Trophoblast cell (in vitro differentiated cells and primary cell): Measurements from ENCODE around the gene C16orf46.

Source experiments
- DNase-seq, 2 donors: peaks; one replicate each; pipeline ENCODE4 v3.0.0-alpha.2; 2016
- H2AFZ ChIP-seq: 2 replicates; pipeline ENCODE4 v1.6.1; 2013; ENCODE audit warnings: low read length, moderate library complexity, mild to moderate bottlenecking; ENCODE audit not compliant: insufficient read depth, poor library complexity
- H2AK5ac ChIP-seq: 2 replicates; pipeline ENCODE4 v1.6.1; 2013; ENCODE audit warnings: mild to moderate bottlenecking, low read length
- H2BK120ac ChIP-seq: 2 replicates; pipeline ENCODE4 v1.6.1; 2013; ENCODE audit warnings: low read length, mild to moderate bottlenecking, moderate library complexity; ENCODE audit not compliant: insufficient read depth, poor library complexity
- H2BK12ac ChIP-seq: 2 replicates; pipeline ENCODE4 v1.6.1; 2013; ENCODE audit warnings: mild to moderate bottlenecking, low read length, moderate library complexity
- H2BK5ac ChIP-seq: 2 replicates; pipeline ENCODE4 v1.6.1; 2013; ENCODE audit warnings: low read length, low read depth, moderate library complexity, mild to moderate bottlenecking; ENCODE audit not compliant: poor library complexity
- H3K14ac ChIP-seq: 2 replicates; pipeline ENCODE4 v1.6.1; 2013; ENCODE audit warnings: mild to moderate bottlenecking, low read length
- H3K18ac ChIP-seq: 2 replicates; pipeline ENCODE4 v1.6.1; 2013; ENCODE audit warnings: mild to moderate bottlenecking, low read length
- H3K23ac ChIP-seq: 2 replicates; pipeline ENCODE4 v1.6.1; 2013; ENCODE audit warnings: low read length
- H3K27ac ChIP-seq: 2 replicates; pipeline ENCODE4 v1.5.1; 2013; ENCODE audit warnings: low read depth, mild to moderate bottlenecking, inconsistent platforms, low read length, moderate library complexity
- H3K27me3 ChIP-seq: 2 replicates; pipeline ENCODE4 v1.6.1; 2013; ENCODE audit warnings: inconsistent platforms, mild to moderate bottlenecking, low read length, moderate library complexity; ENCODE audit not compliant: insufficient read depth
- H3K36me3 ChIP-seq, 2 experiments: 1 replicate in 1 of 2; 2 replicates in 1 of 2; pipeline ENCODE4 v1.6.1; 2013; ENCODE audit warnings: low read length in 2 of 2, mild to moderate bottlenecking in 2 of 2, moderate library complexity in 1 of 2; ENCODE audit not compliant: insufficient read depth in 2 of 2, control insufficient read depth in 1 of 2
- H3K4ac ChIP-seq: 2 replicates; pipeline ENCODE4 v1.6.1; 2013; ENCODE audit warnings: low read depth, mild to moderate bottlenecking, low read length, moderate library complexity
- H3K4me1 ChIP-seq, 2 experiments: 1 replicate in 1 of 2; 2 replicates in 1 of 2; pipeline ENCODE4 v1.6.1; 2013; ENCODE audit warnings: low read length in 2 of 2, mild to moderate bottlenecking in 2 of 2, moderate library complexity in 1 of 2; ENCODE audit not compliant: insufficient read depth in 2 of 2, control insufficient read depth in 1 of 2
- H3K4me2 ChIP-seq: 2 replicates; pipeline ENCODE4 v1.6.1; 2013; ENCODE audit warnings: inconsistent platforms, mild to moderate bottlenecking, low read length, moderate library complexity
- H3K4me3 ChIP-seq: 2 replicates; pipeline ENCODE4 v1.5.1; 2013; ENCODE audit warnings: mild to moderate bottlenecking, low read depth, low read length, inconsistent platforms
- H3K79me1 ChIP-seq: one replicate; pipeline ENCODE4 v1.6.1; 2013; ENCODE audit warnings: low read length
- H3K79me2 ChIP-seq: 2 replicates; pipeline ENCODE4 v1.6.1; 2013; ENCODE audit warnings: low read length, mild to moderate bottlenecking; ENCODE audit not compliant: control insufficient read depth, insufficient read depth, poor library complexity
- H3K9ac ChIP-seq: 2 replicates; pipeline ENCODE4 v1.6.1; 2013; ENCODE audit warnings: mild to moderate bottlenecking, low read length
- H3K9me3 ChIP-seq: 2 replicates; pipeline ENCODE4 v1.6.1; 2013; ENCODE audit warnings: low read depth, mild to moderate bottlenecking, control low read depth, inconsistent platforms, low read length; ENCODE audit not compliant: insufficient read depth
- H4K12ac ChIP-seq: 2 replicates; pipeline ENCODE4 v1.6.1; 2013; ENCODE audit warnings: low read depth, mild to moderate bottlenecking, low read length, moderate library complexity
- H4K8ac ChIP-seq: 2 replicates; pipeline ENCODE4 v1.6.1; 2013; ENCODE audit warnings: low read depth, mild to moderate bottlenecking, low read length, moderate library complexity
- H4K91ac ChIP-seq: one replicate; pipeline ENCODE4 v1.6.1; 2013; ENCODE audit warnings: low read depth, mild to moderate bottlenecking, low read length, moderate library complexity
- WGBS: extraction: QIAGEN DNeasy Blood & Tissue Kit; methylation state at CpG from one replicate; pipeline ENCODE4 v1.1.7; 2013; ENCODE audit warnings: missing lambda C conversion rate; ENCODE audit not compliant: insufficient read length, insufficient coverage; ENCODE audit errors: extremely low coverage; 5-methylcytosine and 5-hydroxymethylcytosine counted together

The C16orf46 gene

DNA sequence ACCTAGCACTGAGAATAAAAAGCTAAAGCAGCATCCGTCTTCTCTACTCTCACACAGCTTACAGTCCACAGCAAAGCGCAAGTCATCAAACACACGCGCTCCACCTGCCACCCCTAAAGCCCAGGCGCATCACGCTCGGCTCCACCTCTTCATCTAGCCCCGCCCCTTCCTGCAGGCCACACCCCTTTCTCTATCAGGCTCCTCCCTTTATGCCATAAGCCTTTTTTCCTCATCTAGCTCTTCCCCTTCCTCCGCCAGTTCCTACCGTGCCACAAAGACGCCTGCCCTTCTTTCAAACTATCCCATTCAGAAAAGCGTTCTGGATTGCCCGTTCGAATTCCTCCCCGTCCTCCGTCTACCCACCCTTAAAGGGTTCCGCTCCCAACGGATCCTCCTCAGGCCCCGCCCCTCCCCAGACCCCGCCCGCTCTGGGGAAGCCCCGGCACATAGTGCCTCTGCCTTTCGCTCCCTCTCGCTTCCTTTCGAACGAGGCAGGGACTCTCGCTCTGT lies 417 bp downstream of the C16orf46 start:
- peak overlapping the region; percentile 28 for H4K8ac ChIP-seq
- peak overlapping the region; percentile 84 for H3K4me3 ChIP-seq
- H2BK5ac ChIP-seq: peak overlapping the region; percentile 32
- H3K36me3 ChIP-seq: no peaks in the 10 kb centered on the region
- no peaks in the 10 kb centered on the region for H3K27me3 ChIP-seq
- peak overlapping the region; percentile 41 for H3K9ac ChIP-seq
- H3K27ac ChIP-seq: peak overlapping the region; percentile 68
- H3K18ac ChIP-seq: no peak overlapping the region
- H4K91ac ChIP-seq: peak overlapping the region; percentile 29
- no peak overlapping the region for H3K14ac ChIP-seq
- WGBS: no CpG with 5 or more reads among the region's 27 CpGs
- no peak overlapping the region for H4K12ac ChIP-seq
- H2BK120ac ChIP-seq: no peak overlapping the region
- H3K4ac ChIP-seq: no peak overlapping the region
- H3K4me2 ChIP-seq: peak overlapping the region; percentile 89
- H3K79me1 ChIP-seq: peaks cover 10% of the 10 kb centered on the region
- H2AK5ac ChIP-seq: no peak overlapping the region
- H3K79me2 ChIP-seq: peaks cover 3% of the 10 kb centered on the region
- H3K23ac ChIP-seq: no peak overlapping the region
- H3K4me1 ChIP-seq: peaks cover 7 to 16% of the 10 kb centered on the region in 2 experiments
- H2AFZ ChIP-seq: peak overlapping the region; percentile 86
- peak; percentile 75 to 79 for DNase-seq
- no peaks in the 10 kb centered on the region for H3K9me3 ChIP-seq
- H2BK12ac ChIP-seq: no peak overlapping the region

DNA sequence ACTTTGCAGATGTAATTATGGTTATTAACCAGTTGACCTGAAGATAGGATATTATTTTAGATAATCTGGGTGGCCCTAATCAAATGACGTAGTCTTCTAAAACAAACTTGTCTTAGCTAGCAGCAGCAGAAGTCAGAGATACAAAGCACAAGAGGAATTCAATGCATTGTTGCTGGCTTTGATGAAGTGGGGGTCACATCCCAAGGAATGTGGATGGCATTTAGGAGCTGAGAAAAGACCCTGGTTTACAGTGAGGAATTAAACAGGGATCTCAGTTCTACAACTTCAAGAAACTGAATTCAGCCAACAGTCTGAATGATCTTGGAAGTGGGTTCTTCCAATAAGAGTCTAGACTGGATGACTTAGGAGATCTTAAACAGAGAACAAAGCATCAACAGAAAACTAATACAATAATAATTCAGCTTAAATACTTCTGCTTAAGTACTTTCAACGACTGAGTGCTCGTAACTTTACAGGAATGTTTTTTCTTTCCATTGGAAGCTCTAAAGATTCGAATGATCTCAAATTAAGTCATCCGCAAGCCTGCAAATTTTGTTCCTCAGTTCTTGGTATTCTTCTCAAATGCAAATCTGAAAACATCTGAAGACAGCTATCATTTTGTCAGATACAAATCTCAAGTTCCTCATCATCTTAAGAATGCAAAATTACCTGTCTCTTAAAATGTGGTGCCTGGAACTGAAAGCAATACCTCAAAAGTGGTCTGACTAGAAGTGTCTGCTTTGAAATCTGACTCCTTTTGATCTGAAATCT lies 3.3 kb downstream of the C16orf46 start:
- Histone ChIP-seq H3K9me3 (no peaks in the 10 kb centered on the region), H3K14ac (no peak overlapping the region), H3K4me1 (peaks cover 7 to 16% of the 10 kb centered on the region in 2 experiments), H3K79me2 (peaks cover 3% of the 10 kb centered on the region), H3K9ac (no peak overlapping the region), H3K27me3 (no peaks in the 10 kb centered on the region), H3K36me3 (no peaks in the 10 kb centered on the region), H3K4me2 (no peak overlapping the region), H4K12ac (no peak overlapping the region), H3K4me3 (no peak overlapping the region), H2AK5ac (no peak overlapping the region), H3K27ac (peak overlapping the region; percentile 27), H3K79me1 (peaks cover 10% of the 10 kb centered on the region), H4K8ac (no peak overlapping the region), H3K4ac (no peak overlapping the region), H3K18ac (no peak overlapping the region), H2BK120ac (peak overlapping the region; percentile 73), H2AFZ (no peak overlapping the region), H2BK5ac (peak overlapping the region; percentile 69), H3K23ac (no peak overlapping the region), H2BK12ac (no peak overlapping the region), H4K91ac (no peak overlapping the region)
- WGBS: no CpG with 5 or more reads among the region's 5 CpGs
- DNase-seq: peak; percentile 72 to 96

DNA sequence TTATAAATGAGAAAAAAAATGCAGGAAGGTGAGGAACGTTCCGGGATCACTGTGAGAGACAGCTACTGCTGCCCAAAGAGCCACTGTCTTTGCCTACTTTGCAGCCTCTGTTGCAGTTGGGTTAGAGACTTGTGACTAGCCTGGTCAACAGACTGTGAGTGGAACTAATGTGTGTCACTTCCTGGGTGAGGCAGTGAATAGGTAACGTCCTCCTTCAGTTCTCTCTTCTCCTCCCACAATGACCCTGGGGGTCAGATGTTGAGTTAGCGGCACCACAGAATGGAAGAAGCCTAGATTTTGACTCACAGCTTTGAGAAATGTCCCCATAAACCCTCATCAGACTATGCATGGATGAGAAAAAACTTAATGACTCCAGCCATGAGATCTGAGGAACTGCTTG lies 5.2 kb downstream of the C16orf46 start:
- no peak overlapping the region for H3K18ac ChIP-seq
- no peaks in the 10 kb centered on the region for H3K27me3 ChIP-seq
- no peak overlapping the region for H3K4ac ChIP-seq
- H3K4me3 ChIP-seq: no peak overlapping the region
- H4K8ac ChIP-seq: no peak overlapping the region
- H3K9ac ChIP-seq: no peak overlapping the region
- H2BK12ac ChIP-seq: no peak overlapping the region
- WGBS: no CpG with 5 or more reads among the region's 4 CpGs
- no peak overlapping the region for H3K4me2 ChIP-seq
- no peak overlapping the region for H2AK5ac ChIP-seq
- no peak overlapping the region for H4K91ac ChIP-seq
- DNase-seq: peak; percentile 57 to 74
- no peaks in the 10 kb centered on the region for H3K36me3 ChIP-seq
- no peak overlapping the region for H2AFZ ChIP-seq
- peaks cover 4% of the 10 kb centered on the region for H3K79me1 ChIP-seq
- no peak overlapping the region for H2BK5ac ChIP-seq
- H3K79me2 ChIP-seq: no peaks in the 10 kb centered on the region
- H3K4me1 ChIP-seq: peaks cover 2 to 12% of the 10 kb centered on the region in 2 experiments
- H3K14ac ChIP-seq: no peak overlapping the region
- H3K23ac ChIP-seq: no peak overlapping the region
- no peak overlapping the region for H4K12ac ChIP-seq
- no peak overlapping the region for H2BK120ac ChIP-seq
- H3K9me3 ChIP-seq: no peaks in the 10 kb centered on the region
- H3K27ac ChIP-seq: no peak overlapping the region

DNA sequence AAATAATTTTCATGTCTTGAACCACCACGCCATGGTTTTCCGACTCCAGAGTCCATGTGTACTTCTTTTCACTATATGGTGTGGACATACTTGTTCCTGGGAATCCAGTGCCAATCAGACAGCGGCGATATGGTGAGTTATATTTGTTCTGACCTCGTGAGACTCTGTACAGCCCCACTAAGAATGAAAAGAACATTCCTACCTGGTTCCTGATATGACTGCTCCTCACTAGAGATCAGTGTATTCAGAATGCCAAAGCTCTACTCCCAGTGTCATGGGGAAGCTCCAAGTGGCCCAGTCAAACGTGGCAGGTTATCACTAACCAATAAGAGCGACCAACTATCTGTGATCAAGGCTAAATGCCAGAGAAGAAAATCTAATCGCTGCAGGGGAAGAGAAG lies 6.1 kb downstream of the C16orf46 start:
- Histone ChIP-seq H3K27ac (no peak overlapping the region), H2BK12ac (no peak overlapping the region), H4K8ac (no peak overlapping the region), H3K9me3 (no peaks in the 10 kb centered on the region), H3K79me2 (no peaks in the 10 kb centered on the region), H3K4me3 (no peak overlapping the region), H2BK5ac (no peak overlapping the region), H2BK120ac (no peak overlapping the region), H3K4me1 (peaks cover 2 to 8% of the 10 kb centered on the region in 2 experiments), H3K27me3 (no peaks in the 10 kb centered on the region), H4K12ac (no peak overlapping the region), H3K4me2 (no peak overlapping the region), H3K9ac (no peak overlapping the region), H3K23ac (no peak overlapping the region), H3K18ac (no peak overlapping the region), H3K14ac (no peak overlapping the region), H2AK5ac (no peak overlapping the region), H3K79me1 (peaks cover 2% of the 10 kb centered on the region), H3K36me3 (no peaks in the 10 kb centered on the region), H2AFZ (no peak overlapping the region), H4K91ac (no peak overlapping the region), H3K4ac (no peak overlapping the region)
- no peak for DNase-seq
- no CpG with 5 or more reads among the region's 8 CpGs for WGBS
